Epithelial cell of esophagus (primary cell): ENCODE data around the gene RCOR1.
A peak's percentile ranks its signal among the peaks of the same experiment; 100 is the strongest.

Experiments used
- DNase-seq: peaks from one replicate; pipeline ENCODE4 v3.0.0; 2010; ENCODE audit warnings: low read depth
- H3K4me3 ChIP-seq: 2 replicates; pipeline ENCODE4 v1.5.1; 2011; ENCODE audit warnings: mild to moderate bottlenecking, low read length, control low read depth
- TF ChIP-seq, protein P1 (sequence below): IDR thresholded peaks from 2 replicates; pipeline ENCODE4 v1.5.1; 2011; ENCODE audit warnings: low read depth, mild to moderate bottlenecking, low read length, control low read depth, inconsistent platforms; ENCODE audit not compliant: insufficient read depth; ENCODE audit errors: missing control alignments

Gene RCOR1

DNA sequence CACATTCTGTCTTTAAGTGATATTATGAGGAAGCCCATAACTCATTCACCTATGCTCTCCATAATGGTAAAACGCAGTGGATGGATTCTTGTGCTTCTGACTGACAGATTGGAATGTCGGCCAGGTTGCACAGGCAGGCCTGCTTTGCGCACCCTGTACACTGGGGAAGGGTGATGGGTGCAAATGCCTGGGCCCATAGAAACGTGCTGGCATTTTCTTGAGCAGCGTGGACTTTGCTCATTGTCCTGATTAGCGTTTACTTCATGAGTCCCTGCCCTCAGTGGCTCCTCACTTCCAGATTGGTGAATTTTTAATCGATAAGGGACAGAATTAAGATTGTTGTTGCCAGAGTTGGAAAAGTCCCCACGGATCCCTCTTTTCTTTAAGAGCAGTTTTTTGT, 103.9 kb downstream of the RCOR1 start:
- TF ChIP-seq, protein P1, sequence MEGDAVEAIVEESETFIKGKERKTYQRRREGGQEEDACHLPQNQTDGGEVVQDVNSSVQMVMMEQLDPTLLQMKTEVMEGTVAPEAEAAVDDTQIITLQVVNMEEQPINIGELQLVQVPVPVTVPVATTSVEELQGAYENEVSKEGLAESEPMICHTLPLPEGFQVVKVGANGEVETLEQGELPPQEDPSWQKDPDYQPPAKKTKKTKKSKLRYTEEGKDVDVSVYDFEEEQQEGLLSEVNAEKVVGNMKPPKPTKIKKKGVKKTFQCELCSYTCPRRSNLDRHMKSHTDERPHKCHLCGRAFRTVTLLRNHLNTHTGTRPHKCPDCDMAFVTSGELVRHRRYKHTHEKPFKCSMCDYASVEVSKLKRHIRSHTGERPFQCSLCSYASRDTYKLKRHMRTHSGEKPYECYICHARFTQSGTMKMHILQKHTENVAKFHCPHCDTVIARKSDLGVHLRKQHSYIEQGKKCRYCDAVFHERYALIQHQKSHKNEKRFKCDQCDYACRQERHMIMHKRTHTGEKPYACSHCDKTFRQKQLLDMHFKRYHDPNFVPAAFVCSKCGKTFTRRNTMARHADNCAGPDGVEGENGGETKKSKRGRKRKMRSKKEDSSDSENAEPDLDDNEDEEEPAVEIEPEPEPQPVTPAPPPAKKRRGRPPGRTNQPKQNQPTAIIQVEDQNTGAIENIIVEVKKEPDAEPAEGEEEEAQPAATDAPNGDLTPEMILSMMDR, result no peak
- no peak overlapping the region for H3K4me3 ChIP-seq
- DNase-seq, result no peak

DNA sequence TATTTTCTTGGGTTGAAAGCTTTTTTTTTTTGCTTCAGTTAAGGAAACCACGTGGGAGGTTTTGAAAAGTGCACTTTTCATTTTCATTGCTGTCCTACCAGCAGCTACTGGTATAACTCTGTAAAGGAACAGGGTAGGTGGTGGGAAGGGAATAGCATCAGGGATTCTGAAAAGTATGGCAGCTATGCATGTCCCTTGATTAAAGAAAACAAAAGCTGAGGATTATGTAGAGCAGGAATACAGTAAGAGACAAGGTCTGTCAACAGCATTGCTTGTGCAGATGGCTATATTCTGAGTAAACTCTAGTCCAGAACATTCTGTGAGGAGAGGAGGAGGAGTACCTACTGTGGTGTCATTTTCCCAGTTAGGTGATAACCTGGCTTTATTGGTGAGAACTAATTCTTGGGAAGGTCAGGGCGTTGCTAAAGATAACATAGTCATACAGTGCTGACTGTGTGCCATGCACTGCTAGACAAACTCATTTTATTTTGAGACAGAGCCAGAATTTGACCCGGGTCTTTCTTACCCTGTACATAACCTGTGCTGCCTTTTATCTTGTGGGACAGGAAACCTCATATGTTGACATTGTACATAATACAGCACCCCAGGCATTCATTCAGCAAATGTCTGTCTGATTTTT, 104.5 kb downstream of the RCOR1 start:
- no peak for DNase-seq
- H3K4me3 ChIP-seq, result no peak overlapping the region
- TF ChIP-seq, protein P1, result no peak

DNA sequence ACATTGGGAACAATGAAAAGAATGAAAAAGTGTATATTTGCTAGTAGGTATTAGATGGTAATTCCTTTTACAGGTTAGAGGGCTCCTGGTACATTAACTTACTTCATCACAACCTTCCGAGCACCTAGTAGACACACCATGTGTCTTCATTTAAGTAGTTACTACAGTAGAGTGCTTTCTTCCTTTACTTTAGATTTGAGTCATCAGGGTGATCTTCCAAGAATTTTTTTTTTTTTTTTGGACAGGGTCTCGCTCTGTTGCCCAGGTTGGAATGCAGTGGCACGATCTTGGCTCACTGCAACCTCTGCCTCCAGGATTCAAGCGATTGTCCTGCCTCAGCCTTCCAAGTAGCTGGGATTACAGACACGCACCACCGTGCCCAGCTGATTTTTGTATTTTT, 105.1 kb downstream of the RCOR1 start:
- H3K4me3 ChIP-seq, result no peak overlapping the region
- TF ChIP-seq, protein P1, result no peak
- DNase-seq, result no peak

DNA sequence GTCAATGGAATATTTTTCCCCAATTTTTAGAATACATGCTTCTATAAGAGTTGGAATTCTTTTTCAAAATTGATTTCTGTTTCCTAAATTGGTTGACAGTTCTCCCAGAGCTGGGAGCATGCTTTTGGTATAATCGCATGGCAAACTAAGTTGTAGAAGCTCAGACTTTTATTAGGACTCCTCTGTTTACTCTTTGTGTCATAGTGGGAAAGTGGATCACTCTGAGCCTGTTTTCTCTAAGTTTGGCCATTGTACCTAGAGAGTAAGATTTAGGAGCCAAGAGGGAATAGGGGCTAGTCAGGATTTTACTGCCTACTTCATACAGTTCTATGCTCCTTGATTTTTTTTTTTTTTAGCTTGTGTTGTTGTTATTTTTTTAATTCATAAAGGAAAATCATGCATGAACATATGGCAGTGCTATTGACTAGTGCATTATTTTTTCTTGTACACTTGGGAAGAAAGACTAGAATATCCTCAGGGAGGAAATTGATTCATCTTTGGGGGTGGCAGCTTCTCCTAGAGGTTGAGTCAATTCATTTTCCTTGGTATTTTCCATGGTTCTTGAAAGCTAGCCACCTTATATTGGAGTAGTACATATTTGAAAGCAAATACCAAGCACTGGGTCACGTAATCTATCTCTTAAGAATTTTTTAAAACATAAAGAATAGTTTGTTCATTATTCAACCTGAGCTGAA, 107.1 kb downstream of the RCOR1 start:
- TF ChIP-seq, protein P1, result no peak
- no peak overlapping the region for H3K4me3 ChIP-seq
- DNase-seq, result no peak

DNA sequence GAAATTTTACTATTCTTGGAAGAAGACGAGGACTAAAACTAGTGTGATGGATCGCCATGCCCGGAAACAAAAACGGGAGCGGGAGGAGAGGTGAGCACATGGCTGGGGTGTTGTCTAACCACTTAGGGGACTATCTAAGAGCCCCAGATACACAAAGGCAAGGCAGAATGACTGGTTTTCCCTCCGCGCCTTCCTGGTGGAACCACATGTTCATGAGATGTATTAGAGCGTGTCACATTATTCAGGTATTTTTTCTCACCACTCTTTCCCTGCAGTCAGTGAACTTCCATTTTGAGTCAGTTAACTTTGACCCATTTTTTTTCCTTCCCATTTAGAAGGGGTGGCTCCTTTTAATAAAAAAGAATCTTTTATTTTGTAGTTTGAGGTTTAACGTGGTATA, 116.0 kb downstream of the RCOR1 start:
- peak; percentile 8 for DNase-seq
- TF ChIP-seq, protein P1, result no peak

DNA sequence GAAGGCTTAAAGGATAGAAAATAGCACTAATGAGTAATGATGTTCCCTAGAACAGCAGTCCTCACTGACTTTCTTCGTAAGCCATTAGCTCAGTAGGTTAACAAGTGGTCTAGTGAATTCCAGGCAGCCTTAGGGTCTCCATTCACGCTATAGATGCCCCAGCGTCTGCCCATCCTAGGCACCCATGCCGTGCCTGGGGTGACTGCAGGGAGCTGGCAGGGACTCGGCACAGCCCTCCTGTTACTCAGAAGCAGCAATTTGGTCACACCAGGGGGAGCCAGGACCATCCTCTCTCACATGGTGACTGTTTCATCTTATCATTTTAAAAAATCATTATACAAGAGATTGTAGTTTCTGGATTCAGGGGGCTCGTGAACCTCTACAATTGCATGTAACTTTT, 118.8 kb downstream of the RCOR1 start:
- no peak for DNase-seq
- TF ChIP-seq, protein P1, result no peak
- H3K4me3 ChIP-seq, result no peak overlapping the region

More for the DNA sequence above, 116.0 kb downstream of the RCOR1 start:
- no peak overlapping the region for H3K4me3 ChIP-seq

DNA sequence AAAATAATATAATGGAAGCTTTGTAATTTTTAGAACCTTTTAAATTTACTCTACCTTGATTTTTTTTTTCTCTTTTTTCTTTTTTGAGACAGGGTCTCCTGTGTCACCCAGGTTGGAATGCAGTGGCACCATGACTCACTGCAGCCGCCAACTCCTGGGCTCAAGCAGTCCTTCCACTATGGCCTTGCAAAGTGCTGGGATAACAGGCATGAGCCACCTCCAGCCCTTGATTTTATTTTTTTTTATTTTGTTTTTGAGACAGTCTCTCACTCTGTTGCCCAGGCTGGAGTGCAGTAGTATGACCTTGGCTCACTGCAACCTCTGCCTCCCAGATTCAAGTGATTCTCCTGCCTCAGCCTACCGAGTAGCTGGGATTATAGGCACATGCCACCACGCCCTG, 119.5 kb downstream of the RCOR1 start:
- TF ChIP-seq, protein P1, result no peak
- DNase-seq, result no peak
- no peak overlapping the region for H3K4me3 ChIP-seq
